ENCODE results near the gene ZKSCAN3.
"Not testable (repeated sequence)": the region's sequence is repeated elsewhere in the genome, so short reads cannot be mapped to it uniquely, and the experiment has no call there.

ZKSCAN3 gene

DNA sequence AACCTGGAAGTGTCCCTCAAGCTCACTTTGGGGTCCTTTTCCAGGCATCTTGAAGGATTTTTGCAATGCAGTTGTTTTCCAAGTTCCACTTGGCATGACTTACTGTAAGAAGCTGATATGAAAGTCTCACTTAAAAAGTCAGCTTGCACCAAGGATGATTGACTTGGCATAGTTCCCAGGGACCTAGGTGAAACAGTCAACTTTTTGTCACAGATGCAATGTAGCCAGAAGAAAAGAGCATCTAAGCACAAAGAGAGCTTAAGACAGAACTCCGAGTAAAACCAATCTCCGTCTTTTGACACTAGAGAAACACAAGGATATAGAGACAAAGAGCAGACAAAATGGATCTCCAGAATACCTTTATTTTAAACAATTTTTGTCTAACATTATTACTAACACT lies 52.5 kb downstream of the ZKSCAN3 start:
- DNase-seq: peak in 1 of 2 experiments; percentile 10

DNA sequence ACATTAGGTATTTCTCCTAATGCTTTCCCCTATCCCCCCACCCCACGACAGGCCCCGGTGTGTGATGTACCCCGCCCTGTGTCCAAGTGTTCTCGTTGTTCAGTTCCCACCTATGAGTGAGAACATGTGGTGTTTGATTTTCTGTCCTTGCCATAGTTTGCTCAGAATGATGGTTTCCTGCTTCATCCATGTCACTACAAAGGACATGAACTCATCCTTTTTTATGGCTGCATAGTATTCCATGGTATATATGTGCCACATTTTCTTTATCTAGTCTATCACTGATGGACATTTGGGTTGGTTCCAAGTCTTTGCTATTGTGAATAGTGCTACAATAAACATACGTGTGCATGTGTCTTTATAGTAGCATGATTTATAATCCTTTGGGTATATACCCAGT lies 54.2 kb downstream of the ZKSCAN3 start:
- DNase-seq: not testable (repeated sequence)

More for the DNA sequence above, 52.5 kb downstream of the ZKSCAN3 start:
- no peak for TF ChIP-seq POLR2A (IDR thresholded peaks at IDR 0.05; ENCODE audit: low read length)
- TF ChIP-seq GATA1 (IDR thresholded peaks at IDR 0.05; ENCODE audit: low read depth, low read length): no peak

DNA sequence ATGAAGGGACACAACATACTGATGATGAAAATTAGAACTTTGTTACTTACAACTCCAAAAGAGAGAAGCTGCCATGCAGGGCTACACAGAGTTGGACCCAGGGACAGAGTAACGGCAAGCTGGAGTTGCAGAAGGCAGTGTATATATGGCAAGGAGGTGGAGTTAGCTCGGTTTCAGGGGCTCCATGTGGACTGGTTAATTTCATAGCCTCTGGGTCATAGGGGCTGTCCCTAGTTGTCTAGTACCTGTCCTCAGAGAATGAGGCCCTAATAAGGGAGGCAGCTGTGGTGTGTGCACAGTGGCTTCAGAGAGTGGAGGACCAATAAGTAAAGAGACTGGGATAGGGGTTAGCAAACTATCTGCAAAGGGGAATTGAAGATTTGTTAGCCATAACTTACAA lies 57.7 kb downstream of the ZKSCAN3 start:
- no peak for TF ChIP-seq GATA1 (IDR thresholded peaks at IDR 0.05; ENCODE audit: low read depth, low read length)
- TF ChIP-seq POLR2A (IDR thresholded peaks at IDR 0.05; ENCODE audit: low read length): no peak
- DNase-seq: no peak

DNA sequence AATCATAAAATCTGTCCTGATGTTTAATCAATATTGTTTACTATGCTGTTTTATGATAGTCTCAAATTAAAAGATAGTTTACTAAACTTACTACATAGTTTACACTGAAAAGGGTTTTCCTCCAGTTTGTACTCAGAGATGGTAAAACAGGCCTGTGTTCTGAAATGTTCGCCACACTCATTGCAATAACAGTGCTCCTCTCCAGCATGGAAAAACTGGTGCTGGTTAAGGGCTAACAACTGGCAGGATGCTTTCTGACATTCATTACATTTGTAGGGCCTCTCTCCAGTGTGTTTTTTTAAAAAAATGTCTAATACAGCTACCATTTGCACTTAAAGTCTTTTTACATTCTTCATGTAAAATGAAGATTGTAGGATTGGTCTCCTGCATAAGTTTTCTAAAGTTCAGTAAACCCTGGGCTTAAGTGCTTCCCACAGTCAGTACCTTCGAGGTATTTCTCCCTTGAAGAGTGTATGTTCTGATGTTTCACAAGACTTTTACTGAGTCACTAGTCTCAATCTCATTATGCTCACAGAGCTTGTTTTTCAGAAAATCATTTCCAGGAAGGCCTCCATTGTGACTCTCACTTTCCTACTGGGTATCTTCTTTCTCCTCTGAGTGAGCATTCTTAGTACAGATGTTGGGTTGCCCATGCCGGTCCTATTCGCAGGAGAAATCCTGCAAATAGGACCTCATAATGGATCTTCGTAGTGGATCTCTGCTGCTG lies 58.5 kb downstream of the ZKSCAN3 start:
- no peak for DNase-seq
- no peak for TF ChIP-seq GATA1 (IDR thresholded peaks at IDR 0.05; ENCODE audit: low read depth, low read length)
- TF ChIP-seq POLR2A (IDR thresholded peaks at IDR 0.05; ENCODE audit: low read length): no peak

DNA sequence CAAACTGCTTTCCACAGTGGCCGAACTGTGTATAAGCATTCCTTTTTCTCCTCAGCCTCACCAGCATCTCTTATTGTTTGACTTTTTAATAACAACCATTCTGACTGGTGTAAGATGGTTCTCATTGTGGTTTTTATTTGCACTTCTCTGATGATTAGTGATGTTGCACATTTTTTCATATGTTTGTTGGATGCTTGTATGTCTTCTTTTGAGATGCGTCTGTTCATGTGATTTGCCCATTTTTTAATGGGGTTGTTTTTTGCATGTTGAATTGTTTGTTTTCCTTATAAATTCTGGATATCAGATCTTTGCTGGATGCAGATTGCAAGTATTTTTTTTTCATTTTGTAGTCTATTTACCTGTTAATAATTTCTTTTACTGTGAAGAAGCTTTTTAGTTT lies 61.0 kb downstream of the ZKSCAN3 start:
- no peak for TF ChIP-seq POLR2A (IDR thresholded peaks at IDR 0.05; ENCODE audit: low read length)
- TF ChIP-seq GATA1 (IDR thresholded peaks at IDR 0.05; ENCODE audit: low read depth, low read length): no peak
- DNase-seq: no peak

DNA sequence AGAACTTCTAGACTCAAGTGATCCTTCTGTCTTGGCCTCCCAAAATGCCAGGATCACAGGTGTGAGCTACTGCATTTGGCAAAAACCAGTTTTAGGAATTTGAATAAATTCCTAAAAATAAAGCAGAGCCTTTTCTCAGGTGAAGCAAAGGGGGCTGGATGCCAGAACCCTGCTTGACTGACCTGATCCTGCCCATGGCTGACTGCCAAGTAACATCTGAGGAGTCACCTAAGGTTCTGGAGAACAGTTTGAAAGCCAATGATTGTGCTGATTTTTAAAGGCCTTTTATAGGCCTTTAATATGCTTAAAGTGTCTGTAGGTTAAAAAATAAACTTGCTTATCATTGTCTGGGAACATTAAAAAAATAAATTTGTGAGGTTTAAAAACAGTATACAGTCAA lies 63.9 kb downstream of the ZKSCAN3 start:
- TF ChIP-seq POLR2A (IDR thresholded peaks at IDR 0.05; ENCODE audit: low read length) (no peak), GATA1 (IDR thresholded peaks at IDR 0.05; ENCODE audit: low read depth, low read length) (no peak)
- DNase-seq: no peak
